HG02623 (cell line): ENCODE data around the gene LMX1B.
"Not testable (repeated sequence)": the region's sequence is repeated elsewhere in the genome, so short reads cannot be mapped to it uniquely, and the experiment has no call there.

Experiments
- ATAC-seq: cut with Tn5 transposase; IDR thresholded peaks from one replicate; pipeline ENCODE4 v1.9.1; 2021; ENCODE audit warnings: moderate library complexity; ENCODE audit not compliant: unreplicated experiment

The LMX1B gene

DNA sequence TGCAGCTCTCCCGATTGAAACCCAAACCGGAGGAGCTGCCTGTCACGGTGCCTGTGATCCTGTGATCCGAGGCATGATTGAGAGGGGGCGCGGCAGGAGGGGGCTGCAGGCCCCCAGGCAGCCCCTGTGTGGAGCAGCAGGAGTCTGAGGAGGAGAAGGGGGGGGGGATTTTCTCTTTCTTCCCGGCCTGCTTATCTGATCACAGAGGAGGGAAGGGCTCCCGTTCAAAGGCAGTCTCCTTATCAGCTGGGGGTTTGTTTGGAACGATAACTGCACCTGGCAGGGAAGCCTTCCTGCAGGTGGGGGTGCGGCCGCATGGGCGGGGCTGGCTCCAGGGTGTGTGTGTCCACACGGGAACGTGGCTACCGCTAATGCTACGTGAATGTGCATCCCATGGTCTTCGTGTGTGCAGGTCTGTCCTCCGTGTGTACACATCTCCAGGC lies 38.4 kb downstream of the LMX1B start:
- no peak for ATAC-seq

DNA sequence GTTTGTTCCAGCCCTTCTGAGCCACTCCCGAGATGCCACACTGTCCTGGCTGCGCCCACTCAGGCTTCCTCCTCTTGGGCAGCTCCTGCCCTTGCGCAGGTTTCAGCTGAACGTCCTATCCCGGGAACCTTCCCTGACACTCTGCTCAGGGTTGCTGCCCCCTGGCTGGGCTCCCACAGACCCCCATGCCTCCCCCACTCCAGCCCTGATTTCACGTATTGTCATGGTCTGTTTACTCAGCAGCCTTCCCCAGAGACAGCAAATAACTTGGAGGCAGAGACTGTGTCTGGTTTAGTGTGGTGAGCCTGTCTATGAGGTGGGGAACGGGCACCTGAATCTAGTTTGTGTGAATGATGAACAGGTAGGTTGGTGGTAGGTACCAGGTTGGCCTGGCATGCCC lies 40.4 kb downstream of the LMX1B start:
- ATAC-seq = no peak

DNA sequence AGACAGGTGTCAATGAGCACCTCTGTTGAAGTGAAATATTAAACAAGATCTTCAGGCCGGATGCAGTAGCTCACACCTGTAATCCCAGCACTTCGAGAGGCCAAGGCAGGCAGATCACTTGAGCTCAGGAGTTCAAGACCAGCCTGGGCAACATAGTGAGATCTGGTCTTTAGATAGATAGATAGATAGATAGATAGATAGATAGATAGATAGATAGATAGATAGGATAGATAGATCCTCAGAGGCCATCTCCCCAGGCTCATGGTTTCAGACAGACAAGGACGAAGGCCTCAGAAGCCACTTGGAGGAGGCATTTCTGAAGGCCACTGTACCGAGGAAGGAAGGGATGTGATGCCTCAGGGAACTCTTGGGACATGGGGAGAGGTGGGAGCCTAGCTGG lies 42.5 kb downstream of the LMX1B start:
- ATAC-seq = not testable (repeated sequence)

DNA sequence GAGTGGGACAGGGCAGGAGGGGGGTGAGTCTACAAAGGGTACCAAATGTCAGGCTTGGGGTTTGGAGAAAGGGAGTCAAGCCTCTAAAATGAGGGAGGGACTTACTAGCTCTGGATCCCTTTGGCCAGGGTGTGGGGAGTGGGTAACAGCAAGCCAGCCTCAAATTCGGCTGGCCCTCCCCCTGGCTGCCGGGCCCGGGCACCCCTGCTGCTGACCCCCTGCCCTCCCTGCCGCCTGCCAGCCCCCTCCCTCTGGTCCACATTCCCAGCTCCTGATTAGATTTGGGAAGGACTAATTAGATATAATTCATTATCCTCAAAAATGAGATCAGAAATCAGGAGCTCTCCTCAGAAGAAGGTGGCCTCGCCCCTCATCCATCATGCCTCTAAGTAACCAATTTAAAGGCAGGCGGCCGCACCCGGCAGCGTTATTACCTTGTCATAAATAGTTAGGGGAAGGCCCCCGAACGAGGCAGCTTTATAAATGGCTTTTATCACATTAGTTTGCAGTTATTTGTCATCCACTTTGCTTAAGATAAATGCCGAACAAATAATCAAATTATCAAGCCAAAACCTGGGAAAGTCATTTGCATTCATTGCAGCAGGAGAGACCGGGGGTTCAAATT lies 44.6 kb downstream of the LMX1B start:
- no peak for ATAC-seq

DNA sequence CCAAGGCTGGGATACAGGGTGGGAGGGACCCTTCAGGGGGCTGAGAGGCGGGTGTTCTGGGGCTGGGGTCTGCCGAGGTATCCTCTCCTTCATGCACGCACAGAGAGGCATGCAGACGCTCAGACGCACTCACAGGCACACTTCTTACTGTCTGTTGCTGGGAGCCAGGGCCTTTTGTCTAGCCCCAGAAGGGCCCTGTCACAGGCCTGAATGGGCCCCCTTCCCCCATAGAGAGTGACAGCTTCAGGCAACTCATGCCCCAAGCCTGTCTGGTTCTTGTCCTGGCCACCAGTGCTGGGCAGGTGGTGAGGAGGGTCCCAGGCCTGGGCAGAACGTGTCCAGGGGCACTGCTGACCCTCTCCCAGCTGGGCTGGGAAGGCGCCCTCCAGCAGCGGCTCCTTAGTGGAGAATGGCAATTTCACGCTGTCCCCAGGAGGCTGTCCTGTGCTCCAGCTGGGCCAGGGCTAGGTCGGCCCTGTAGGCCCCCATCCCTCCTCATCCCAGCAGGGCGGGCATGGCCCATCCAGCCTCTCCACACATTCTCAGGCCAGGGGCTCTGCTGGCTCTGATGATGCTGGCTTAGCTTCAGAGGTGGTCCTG lies 45.3 kb downstream of the LMX1B start:
- no peak for ATAC-seq

DNA sequence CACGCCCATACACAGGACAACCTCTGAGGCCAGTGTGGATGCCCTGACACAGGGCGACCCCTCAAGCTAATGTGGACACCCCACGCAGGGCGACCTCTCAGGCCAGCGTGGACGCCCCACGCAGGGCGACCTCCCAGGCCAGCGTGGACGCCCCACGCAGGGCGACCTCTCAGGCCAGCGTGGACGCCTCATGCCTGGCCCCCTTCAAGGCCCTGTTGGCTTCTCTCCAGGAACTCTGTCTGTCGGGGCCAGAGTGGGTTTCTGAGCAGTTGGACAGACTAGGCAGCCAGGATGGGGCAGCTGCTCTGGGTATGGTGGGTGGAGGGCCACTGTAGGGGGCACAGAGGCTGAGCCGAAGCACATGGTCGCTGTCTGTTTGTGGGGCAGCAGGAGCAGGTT lies 47.4 kb downstream of the LMX1B start:
- no peak for ATAC-seq

DNA sequence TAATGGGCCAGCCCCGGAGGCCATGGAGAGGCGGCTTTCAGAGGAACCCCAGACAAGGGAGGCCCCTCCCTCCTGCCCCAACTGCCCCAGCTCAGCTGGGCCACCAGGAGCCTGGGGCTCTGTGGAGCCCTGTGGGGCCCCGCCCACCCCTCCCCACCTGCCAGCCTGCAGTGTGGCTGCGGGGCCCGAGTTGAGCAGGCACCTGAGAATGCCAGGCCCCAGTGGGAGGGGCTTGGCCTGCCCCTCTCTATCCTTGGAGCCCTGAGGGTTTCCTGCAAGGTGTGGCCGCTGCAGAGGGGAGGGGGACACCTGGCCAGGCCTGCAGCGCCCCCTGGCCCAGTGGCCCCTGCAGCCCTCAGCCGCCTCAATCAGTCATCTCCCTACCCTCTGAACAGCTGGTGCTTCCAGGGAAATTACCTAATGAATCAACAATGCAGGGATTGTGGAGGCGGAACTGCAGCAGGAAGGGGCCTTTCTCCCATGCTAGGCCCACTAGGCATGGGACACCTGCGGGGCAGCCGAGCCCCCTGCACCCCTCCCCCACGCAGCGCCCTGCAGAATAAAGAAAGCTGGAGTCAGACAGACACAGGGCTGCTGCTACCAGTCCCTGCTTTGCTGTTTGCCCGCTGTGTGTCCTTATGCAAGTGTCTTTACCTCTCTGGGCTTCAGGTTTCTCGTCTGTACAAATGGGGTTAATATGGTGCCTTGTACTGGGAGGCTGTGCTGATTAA lies 48.0 kb downstream of the LMX1B start:
- no peak for ATAC-seq

DNA sequence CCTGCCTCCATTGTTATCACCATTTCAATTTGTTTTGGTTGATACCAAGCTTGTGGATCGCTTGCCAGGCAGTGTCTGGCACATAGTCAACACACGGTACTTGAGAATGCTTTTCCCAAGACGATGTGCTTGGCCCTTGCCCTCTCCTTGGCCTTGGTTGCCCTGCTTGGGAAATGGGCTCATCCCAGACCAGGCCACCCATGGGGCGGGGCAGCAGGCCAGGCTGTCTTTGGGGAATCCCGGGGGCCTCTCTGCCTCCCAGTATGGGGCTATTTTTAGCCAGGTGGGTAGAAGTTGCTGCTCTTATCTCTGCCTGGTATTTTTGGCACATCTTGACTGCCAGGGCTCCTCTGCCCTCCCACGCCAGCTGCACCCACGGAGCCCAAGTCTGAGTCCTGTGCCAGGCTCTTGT lies 49.9 kb downstream of the LMX1B start:
- ATAC-seq = no peak

DNA sequence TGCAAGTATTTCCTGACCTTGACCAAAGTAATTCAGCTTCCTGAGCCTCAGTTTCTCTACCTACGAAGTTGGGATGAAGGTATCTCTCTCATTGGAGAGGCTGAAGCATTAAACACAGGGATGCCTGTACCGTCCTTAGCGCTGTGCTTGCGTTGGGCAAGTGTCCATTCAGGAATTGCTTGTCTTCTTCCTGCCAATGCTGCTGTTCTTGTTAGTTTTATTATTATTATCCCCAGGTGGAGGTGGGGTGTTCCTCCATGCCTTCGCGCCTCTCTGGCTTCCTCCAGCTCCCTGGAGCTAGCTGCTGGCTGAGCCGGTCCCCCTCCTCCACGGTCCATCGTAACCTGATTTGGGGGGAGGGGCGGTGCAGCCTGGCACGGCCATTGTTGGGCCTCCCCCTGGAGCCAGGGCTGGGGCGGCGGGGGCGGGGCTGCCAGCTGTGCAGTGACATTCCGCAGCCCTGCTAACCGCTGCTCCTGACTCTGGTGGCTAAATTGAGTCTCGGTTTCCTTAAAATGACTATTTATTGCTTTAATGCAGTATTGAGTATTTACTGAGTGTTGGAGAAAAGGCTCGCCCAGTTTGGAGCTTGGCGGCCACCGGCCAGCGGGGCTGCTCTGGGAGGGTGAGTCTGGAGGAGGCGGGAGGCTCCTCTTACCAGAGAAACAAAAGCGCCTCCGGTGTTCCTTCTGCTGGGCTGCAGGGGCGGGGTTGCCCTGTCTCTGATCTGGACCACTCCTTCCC lies 51.3 kb downstream of the LMX1B start:
- no peak for ATAC-seq

DNA sequence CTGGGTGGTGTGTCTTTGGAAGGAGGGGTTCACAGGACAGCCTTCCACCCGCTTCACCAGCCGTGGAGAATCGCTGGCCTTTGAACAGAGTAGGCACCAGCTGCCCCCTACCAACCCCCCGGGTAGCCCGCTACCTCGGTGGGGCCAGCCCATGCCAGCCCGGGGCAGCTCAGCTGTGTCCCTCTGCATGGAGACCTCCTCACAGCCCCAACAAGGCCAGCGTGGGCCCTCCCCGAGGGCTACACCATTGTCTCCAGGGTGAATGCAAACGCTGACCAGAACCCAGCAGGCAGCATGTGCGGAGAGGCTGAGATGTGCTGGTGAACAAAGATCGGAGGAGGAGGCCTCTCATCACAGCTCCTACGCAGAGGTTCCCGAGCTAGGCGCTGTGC lies 51.9 kb downstream of the LMX1B start:
- ATAC-seq = no peak

DNA sequence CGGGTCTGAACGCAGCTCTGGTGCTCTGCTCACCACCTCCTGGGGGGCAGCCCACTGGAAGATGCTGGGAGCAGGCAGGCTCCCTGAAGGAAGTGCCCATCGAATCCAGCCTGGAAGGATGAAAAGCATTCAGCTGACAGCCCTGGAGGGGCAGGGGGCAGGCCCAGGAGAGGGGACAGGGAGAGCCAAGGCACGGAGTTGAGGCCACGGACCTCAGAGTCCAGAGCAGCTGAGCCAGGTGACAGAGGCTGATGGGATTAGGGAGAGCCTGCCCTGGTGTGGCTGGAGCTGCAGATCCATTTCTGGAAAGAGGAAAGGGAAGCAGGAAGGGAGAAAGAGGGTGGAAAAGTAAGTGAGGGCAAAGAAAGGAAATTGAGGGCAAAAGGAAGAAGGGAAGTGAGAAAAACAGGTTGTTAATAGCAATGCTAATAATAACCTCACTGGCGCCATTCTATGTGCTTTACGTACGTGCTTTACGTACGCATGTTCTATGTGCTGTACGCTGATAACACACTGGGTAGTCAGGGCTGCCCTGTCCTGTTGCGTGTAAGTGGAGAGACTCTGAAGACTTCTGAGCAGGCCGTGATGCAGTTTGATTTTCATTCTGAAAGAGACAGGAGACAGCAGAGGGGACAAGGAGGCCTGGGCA lies 52.6 kb downstream of the LMX1B start:
- no peak for ATAC-seq

DNA sequence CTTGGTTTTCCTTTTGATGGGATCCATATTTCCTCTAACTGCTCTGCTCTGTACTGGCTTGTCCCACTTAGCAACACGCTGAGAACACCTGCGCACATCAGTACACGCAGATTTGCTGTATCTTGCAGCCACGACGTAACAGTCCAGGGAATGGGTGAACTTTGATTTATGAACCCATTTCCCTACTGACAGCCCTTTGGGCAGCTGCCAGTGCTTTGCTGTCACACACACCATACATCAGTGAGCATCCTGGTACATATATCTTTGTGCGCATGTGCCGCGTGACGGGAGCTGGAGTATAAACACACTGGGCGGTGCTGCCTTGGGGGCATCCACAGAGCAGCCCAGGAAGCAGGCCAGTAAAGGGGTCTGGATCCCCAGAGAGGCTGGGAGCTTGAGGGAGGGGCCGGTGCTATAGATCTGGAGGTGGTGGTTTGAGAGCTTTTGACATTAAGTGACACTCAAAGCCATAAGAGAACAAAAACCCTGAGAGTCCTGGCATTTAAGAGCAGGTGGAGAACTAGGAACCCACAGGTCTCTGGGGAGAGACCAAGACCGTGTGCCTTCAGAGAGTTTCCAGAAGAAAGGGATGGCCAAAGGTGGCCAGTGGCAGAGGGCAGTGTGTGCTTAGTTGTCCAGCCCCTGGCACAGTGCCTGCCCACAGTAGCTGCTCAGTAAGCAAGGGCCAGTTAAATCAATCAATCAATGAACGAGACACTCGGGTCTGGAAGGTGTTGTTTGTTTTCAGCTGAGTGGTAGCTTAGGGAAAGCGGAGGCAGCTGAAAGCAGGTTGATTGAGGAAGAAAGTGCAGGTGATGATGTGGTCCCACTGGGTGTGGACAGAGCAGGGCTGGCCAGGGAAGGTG lies 53.7 kb downstream of the LMX1B start:
- ATAC-seq = no peak

DNA sequence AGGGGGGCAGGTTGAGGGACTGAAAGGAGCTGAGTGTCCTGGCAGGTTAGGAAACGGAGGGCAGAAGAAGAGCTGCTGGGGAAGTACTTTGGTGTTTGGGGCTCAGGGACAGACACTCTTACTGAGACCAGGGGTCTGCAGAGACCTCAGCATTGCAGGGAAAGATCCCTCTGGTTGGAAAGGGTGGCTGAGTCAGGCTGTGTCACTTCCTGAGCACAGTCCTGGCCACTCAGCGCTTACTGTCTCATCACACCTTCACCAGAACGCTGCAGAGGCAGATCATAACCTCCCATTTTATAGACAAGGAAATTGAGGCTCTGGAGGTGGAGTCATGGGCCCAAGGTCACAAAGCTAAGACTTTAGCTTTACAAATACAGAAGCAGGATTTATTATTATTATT lies 54.3 kb downstream of the LMX1B start:
- no peak for ATAC-seq

DNA sequence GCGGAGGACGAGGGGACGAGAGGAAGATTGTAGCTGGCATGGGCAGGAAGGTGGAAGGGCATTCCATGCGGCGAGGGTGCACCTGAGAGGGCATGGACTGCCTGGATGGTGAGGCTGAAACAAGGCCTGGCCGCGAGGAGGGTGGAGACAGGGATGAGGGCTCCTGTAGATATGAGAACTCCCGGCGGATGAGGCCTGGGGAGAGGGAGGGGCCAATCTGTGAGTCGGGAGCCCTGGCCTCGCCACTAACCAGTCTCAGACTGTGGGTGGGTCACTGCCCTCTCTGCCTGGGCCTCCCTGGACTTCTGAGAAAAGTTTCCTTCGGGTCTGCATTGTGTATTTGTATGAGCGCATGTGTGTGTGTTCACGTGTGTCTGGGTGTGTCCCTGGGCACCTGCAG lies 55.4 kb downstream of the LMX1B start:
- ATAC-seq = no peak

DNA sequence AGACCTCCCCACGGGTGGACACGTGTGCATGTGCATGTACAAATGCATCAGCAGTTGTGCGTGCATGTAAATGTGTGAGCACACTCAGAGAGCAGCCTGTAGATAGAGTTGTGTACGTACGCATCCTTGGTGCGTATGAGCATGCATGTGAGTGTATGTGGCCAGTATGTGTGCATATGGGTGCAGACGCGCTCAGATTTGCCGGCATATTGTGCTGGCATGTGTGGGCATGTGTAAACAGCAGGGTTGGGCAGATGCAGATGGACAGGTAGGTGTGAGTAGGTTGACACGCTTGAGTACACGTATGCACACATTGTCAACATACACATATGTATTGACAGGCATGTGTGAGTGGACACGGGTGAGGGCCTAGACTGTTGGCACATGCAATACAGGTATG lies 56.5 kb downstream of the LMX1B start:
- no peak for ATAC-seq

DNA sequence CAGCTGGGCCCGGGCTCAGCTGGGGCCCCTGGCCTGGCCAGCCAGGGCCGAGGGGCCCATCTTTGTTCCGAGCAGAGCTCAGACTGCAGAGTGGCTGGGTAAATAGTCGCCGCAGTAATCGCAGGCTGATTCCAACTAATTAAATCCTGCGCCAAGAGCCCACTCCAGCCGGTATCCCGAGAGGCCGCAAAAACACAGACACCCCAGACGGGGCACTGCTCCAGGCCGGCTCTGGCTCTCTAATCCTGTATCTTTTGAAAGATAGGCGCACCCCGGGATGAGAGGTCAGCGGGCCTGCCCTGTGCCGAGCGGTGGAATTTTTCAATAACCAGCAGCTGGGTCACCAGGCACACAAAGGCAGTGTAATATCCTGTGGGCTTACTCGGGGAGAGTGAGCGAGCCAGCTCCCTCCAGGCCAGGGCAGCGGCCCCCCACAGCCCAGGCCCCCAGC lies 57.7 kb downstream of the LMX1B start:
- no peak for ATAC-seq

DNA sequence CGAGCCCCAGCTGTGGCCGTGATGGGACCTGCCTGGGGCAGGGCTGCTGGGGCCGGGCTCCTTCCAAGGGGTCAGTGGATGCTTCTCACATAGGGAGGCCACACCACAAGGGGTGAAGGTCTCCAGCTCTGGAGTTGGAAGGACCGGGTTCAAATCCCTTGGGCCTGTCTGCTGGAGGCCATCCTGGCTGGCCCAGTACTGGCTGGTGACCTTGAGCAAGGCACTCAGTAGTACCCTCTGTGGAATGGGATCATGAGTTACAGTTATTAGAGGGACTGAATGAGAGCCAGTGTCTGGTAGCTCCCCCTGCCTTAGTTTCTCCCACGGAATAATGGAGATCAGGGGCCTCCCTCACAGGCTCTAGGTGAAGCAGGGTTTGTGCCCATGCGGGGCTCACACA lies 58.3 kb downstream of the LMX1B start:
- no peak for ATAC-seq

DNA sequence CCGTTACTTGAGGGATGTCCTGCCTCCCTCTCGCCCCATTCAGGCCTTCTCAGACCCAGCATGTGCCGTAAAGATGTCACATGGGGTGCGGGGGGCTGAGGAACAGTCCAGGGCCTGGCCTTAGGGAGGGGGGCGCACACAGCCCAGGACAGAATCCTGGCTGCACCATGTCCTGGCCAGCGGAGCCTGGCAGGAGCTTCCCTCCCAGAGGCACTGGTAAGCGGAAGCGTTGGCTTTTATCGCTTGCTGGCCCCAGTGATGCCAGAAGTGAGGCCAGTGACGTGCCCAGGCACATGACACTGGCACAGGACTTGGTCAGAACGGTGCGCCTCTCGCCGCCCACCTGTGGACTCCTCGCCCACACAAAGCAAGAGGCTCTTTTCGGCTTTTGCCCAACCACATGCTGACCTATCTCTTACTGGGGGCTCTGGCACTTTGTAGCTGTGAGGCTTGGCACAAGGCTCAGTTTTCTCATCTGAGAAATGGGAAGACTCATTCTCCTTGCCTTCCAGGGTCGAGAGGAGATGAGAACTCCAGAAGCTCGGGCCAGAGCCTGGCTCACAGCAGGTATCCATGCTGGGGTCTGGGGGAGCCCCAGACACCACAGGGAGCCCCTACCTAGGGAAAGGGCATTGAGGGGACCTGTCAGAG lies 59.0 kb downstream of the LMX1B start:
- no peak for ATAC-seq

DNA sequence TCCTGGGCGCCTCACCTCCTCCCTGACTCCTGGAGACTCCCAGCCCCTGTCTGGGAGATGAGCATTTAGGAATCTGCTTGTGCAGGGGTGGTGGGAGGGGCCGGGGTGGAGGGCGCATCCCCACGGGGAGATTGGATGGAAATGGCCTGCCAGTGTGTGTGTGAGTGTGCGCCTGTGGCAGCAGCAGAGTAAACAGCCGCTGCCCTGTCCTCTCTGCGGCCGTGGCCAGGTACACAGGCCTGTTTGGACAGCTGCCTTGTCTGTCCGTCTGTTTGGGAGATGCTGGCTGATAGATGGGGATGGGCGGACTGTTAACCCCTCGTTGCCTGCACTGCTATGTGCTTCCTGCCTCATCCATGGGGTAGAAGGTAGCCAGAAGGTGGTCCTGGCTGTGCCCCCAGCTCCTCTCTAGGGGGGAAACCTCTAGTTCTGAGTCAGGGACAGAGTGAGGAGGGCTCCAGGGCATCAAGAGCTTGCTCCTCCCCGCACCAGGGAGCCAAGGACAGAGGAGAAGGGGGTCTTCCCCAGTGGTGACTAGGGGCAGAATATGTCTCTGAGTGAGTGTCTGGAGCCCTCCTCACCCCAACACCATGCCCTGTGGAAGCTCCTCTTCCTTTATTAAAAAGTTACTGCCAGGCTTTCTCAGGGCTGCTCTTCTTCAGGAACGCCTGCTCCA lies 60.1 kb downstream of the LMX1B start:
- ATAC-seq = no peak
